ENCODE data around the gene WDPCP. TPM values are rescaled to one million over a fixed set of nuclear protein-coding genes. Genes with fewer than 3 reads are reported as not detected.
"Not testable (repeated sequence)": the region's sequence is repeated elsewhere in the genome, so short reads cannot be mapped to it uniquely, and the experiment has no call there.

WDPCP gene
- total and polyA plus RNA-seq, 10 of the 15 experiments (the other 5 are each of a cell fraction or from before 2014, with no cell fraction given) = 2.1 to 7.9 (median 4.6) TPM

DNA sequence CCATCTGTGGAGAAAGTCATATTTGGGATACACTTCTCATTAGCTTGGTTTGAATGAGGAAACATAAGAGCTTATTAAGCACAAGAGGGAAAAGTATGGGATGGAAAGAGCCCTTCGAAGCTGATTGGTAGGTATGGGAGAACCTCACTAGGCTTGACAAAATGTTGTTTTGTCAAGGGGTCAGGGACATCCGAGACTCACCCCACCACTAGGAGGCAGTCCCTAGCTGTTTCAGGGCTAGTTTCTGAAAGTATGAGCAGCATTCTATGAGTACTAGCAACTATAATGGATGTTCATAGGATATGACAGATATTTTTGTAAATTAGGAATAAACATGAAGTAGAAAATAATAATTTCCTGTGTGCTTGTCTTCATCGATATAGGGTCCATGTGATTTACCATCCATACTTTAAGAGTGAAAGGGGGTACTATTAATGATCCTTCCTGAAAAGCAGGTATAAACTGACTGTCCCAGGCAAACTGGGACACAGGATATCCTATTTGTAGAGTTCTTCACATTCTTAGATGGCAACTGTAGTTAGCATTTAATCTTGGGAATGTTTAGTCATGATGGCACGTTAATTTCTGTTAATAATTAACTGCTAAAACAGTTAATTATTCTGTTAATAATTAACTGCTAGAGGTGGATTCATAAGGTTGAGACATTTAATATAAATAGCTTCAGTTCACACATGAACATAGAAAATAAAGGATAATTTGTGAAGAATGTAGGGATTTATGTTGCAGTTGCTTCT, 509.2 kb downstream of the WDPCP start (continued):
- TF ChIP-seq SPI1 (IDR thresholded peaks at IDR 0.05; ENCODE audit: borderline replicate concordance, insufficient read depth, low read depth, low read length) = no peak

- H3K79me2 ChIP-seq (ENCODE audit: control insufficient read depth, insufficient read depth, low read length); H3K27ac ChIP-seq (ENCODE audit: control insufficient read depth, insufficient read depth); in situ Hi-C loops (cut with MboI); CTCF ChIA-PET; BruUV-seq (replicated peaks); H3K9ac ChIP-seq (ENCODE audit: control insufficient read depth, insufficient read depth, low read length); SMC1A ChIA-PET (ENCODE audit: uncharacterized antibody, unreplicated experiment); H2AFZ ChIP-seq (ENCODE audit: control insufficient read depth, low read depth, low read length); H3K4me1 ChIP-seq (ENCODE audit: control insufficient read depth, insufficient read depth, low read length); ATAC-seq; POLR2A ChIA-PET; RAD21 ChIA-PET (ENCODE audit: unreplicated experiment); intact Hi-C loops (cut with micrococcal nuclease; ENCODE audit: unreplicated experiment); H3K9me3 ChIP-seq (replicated peaks; ENCODE audit: control insufficient read depth, insufficient read depth, low read length); FAIRE-seq; H4K20me1 ChIP-seq (ENCODE audit: control insufficient read depth, insufficient read depth); H3K36me3 ChIP-seq (ENCODE audit: control insufficient read depth in 2 of 2, insufficient read depth in 2 of 2, low read length in 1 of 2); H3K4me3 ChIP-seq; H3K27me3 ChIP-seq (replicated peaks in 1 of 2; ENCODE audit: control insufficient read depth in 2 of 2, insufficient read depth in 2 of 2, low read length in 1 of 2); H3K4me2 ChIP-seq (ENCODE audit: control insufficient read depth, insufficient read depth); DNase-seq (ENCODE audit: low read depth, low spot score): not testable (repeated sequence)
- 38% methylated on average over 4 of the region's 4 CpGs for WGBS (ENCODE audit: insufficient coverage, insufficient replicate concordance, low lambda C conversion rate, missing lambda C conversion rate)
These were observed 513.9 kb downstream of the WDPCP start for GRCh38 chr2:63074399-63074798.

DNA sequence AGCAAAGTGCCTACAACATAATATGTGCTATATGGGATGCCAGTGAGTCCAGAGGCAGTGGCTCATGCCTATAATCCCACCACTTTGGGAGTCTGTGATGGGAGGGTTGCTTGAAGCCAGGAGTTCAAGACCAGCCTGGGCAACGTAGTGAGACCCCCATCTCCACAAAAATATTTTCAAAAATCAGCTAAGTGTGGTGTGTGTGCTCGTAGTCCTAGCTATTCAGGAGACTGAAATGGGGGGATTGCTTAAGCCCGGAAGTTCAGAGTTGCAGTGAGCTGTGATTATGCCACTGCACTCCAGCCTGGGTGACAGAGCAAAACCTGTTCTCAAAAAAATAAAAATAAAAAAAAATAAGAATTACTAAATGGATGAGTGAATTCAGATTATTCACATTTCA, 514.3 kb downstream of the WDPCP start:
- H3K4me1 ChIP-seq (ENCODE audit: control insufficient read depth, insufficient read depth, low read length) = no peaks in the 10 kb centered on the region
- ChIA-PET RAD21 (ENCODE audit: unreplicated experiment) (no interaction called here), CTCF (no interaction called here), POLR2A (no interaction called here), SMC1A (ENCODE audit: uncharacterized antibody, unreplicated experiment) (no interaction called here)
- H3K4me2 ChIP-seq (ENCODE audit: control insufficient read depth, insufficient read depth) = no peak overlapping the region
- H3K79me2 ChIP-seq (ENCODE audit: control insufficient read depth, insufficient read depth, low read length) = no peaks in the 10 kb centered on the region
- no peaks in the 10 kb centered on the region for H3K9me3 ChIP-seq (replicated peaks; ENCODE audit: control insufficient read depth, insufficient read depth, low read length)
- H3K4me3 ChIP-seq = no peak overlapping the region
- 44% methylated on average over 3 of the region's 3 CpGs for WGBS (ENCODE audit: insufficient coverage, insufficient replicate concordance, low lambda C conversion rate, missing lambda C conversion rate)
- in situ Hi-C loops (cut with MboI) (no loop called here), intact Hi-C loops (cut with micrococcal nuclease; ENCODE audit: unreplicated experiment) (no loop called here)
- H3K27ac ChIP-seq (ENCODE audit: control insufficient read depth, insufficient read depth) = no peak overlapping the region
- H2AFZ ChIP-seq (ENCODE audit: control insufficient read depth, low read depth, low read length) = no peak overlapping the region
- DNase-seq (ENCODE audit: low read depth, low spot score) = no peak
- BruUV-seq (replicated peaks) = no TSS peak
- no peaks in the 10 kb centered on the region for H3K36me3 ChIP-seq (ENCODE audit: control insufficient read depth in 2 of 2, insufficient read depth in 2 of 2, low read length in 1 of 2)
- H3K27me3 ChIP-seq (replicated peaks in 1 of 2; ENCODE audit: control insufficient read depth in 2 of 2, insufficient read depth in 2 of 2, low read length in 1 of 2) = no peaks in the 10 kb centered on the region
- H4K20me1 ChIP-seq (ENCODE audit: control insufficient read depth, insufficient read depth) = no peaks in the 10 kb centered on the region
- no peak overlapping the region for H3K9ac ChIP-seq (ENCODE audit: control insufficient read depth, insufficient read depth, low read length)
- FAIRE-seq = no peak
- no peak for ATAC-seq
- TF ChIP-seq ETV6 (conservative IDR thresholded peaks at IDR 0.05 in 1 of 2, IDR thresholded peaks at IDR 0.05 in 1 of 2; ENCODE audit: borderline replicate concordance in 1 of 2, low read depth in 1 of 2) (no peak), NR2C1 (IDR thresholded peaks at IDR 0.05) (no peak), BCL3 (IDR thresholded peaks at IDR 0.05; ENCODE audit: borderline replicate concordance, insufficient read depth, low read depth, low read length, poor library complexity, severe bottlenecking) (no peak), MYB (IDR thresholded peaks at IDR 0.05; ENCODE audit: borderline replicate concordance, low read depth, low read length) (no peak), FOXM1 (IDR thresholded peaks at IDR 0.05; ENCODE audit: low read depth, low read length) (no peak), IRF4 (IDR thresholded peaks at IDR 0.05; ENCODE audit: low read depth, low read length) (no peak), PAX8 (IDR thresholded peaks at IDR 0.05) (no peak)
- TF ChIP-seq, protein P1, sequence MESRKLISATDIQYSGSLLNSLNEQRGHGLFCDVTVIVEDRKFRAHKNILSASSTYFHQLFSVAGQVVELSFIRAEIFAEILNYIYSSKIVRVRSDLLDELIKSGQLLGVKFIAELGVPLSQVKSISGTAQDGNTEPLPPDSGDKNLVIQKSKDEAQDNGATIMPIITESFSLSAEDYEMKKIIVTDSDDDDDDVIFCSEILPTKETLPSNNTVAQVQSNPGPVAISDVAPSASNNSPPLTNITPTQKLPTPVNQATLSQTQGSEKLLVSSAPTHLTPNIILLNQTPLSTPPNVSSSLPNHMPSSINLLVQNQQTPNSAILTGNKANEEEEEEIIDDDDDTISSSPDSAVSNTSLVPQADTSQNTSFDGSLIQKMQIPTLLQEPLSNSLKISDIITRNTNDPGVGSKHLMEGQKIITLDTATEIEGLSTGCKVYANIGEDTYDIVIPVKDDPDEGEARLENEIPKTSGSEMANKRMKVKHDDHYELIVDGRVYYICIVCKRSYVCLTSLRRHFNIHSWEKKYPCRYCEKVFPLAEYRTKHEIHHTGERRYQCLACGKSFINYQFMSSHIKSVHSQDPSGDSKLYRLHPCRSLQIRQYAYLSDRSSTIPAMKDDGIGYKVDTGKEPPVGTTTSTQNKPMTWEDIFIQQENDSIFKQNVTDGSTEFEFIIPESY (IDR thresholded peaks at IDR 0.05) = no peak
- TF ChIP-seq, protein P2, sequence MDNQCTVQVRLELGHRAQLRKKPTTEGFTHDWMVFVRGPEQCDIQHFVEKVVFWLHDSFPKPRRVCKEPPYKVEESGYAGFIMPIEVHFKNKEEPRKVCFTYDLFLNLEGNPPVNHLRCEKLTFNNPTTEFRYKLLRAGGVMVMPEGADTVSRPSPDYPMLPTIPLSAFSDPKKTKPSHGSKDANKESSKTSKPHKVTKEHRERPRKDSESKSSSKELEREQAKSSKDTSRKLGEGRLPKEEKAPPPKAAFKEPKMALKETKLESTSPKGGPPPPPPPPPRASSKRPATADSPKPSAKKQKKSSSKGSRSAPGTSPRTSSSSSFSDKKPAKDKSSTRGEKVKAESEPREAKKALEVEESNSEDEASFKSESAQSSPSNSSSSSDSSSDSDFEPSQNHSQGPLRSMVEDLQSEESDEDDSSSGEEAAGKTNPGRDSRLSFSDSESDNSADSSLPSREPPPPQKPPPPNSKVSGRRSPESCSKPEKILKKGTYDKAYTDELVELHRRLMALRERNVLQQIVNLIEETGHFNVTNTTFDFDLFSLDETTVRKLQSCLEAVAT (IDR thresholded peaks at IDR 0.05) = no peak
